ENCODE measurements around the gene EBLN1. TPM values are rescaled to one million over a fixed set of nuclear protein-coding genes. Genes with fewer than 3 reads are reported as not detected.

EBLN1 gene
- total and polyA plus RNA-seq, 4 donors, result not detected

- Histone ChIP-seq H3K4me3 (ENCODE audit: low read depth in 1 of 3, low read length in 3 of 3) (no peak overlapping the region), H3K9me3 (ENCODE audit: control insufficient read depth in 4 of 4, low read length in 3 of 4) (peaks cover 0 to 3% (median 0%) of the 10 kb centered on the region in 4 donors), H3K36me3 (ENCODE audit: control insufficient read depth in 4 of 4, insufficient read depth in 3 of 4, low read depth in 1 of 4, low read length in 3 of 4) (no peaks in the 10 kb centered on the region), H3K4me1 (ENCODE audit: control insufficient read depth in 4 of 4, insufficient read depth in 4 of 4, low read length in 3 of 4) (no peaks in the 10 kb centered on the region), H3K27ac (ENCODE audit: low read depth in 1 of 2, low read length in 2 of 2) (no peak overlapping the region), H3K9ac (ENCODE audit: low read depth in 1 of 2, low read length in 2 of 2) (no peak overlapping the region), H3K27me3 (ENCODE audit: control insufficient read depth in 4 of 4, insufficient read depth in 4 of 4, low read length in 3 of 4) (peaks cover 0 to 2% (median 0%) of the 10 kb centered on the region in 4 donors)
- TF ChIP-seq YY1 (IDR thresholded peaks at IDR 0.05), result no peak
- no peak for TF ChIP-seq EGR1 (IDR thresholded peaks at IDR 0.05; ENCODE audit: low read depth in 2 of 2)
- no peak for TF ChIP-seq HNF4A (conservative IDR thresholded peaks at IDR 0.05)
- TF ChIP-seq, protein P1, sequence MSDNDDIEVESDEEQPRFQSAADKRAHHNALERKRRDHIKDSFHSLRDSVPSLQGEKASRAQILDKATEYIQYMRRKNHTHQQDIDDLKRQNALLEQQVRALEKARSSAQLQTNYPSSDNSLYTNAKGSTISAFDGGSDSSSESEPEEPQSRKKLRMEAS (IDR thresholded peaks at IDR 0.05), result no peak
- no peak for TF ChIP-seq RAD21 (IDR thresholded peaks at IDR 0.05)
- TF ChIP-seq SP1 (IDR thresholded peaks at IDR 0.05), result no peak
- TF ChIP-seq RXRA (IDR thresholded peaks at IDR 0.05), result no peak
- no peak for TF ChIP-seq FOXA1 (IDR thresholded peaks at IDR 0.05)
- no peak for TF ChIP-seq GABPA (IDR thresholded peaks at IDR 0.05 in 1 of 2, conservative IDR thresholded peaks at IDR 0.05 in 1 of 2)
- TF ChIP-seq FOXA2 (IDR thresholded peaks at IDR 0.05), result no peak
- TF ChIP-seq, protein P2, sequence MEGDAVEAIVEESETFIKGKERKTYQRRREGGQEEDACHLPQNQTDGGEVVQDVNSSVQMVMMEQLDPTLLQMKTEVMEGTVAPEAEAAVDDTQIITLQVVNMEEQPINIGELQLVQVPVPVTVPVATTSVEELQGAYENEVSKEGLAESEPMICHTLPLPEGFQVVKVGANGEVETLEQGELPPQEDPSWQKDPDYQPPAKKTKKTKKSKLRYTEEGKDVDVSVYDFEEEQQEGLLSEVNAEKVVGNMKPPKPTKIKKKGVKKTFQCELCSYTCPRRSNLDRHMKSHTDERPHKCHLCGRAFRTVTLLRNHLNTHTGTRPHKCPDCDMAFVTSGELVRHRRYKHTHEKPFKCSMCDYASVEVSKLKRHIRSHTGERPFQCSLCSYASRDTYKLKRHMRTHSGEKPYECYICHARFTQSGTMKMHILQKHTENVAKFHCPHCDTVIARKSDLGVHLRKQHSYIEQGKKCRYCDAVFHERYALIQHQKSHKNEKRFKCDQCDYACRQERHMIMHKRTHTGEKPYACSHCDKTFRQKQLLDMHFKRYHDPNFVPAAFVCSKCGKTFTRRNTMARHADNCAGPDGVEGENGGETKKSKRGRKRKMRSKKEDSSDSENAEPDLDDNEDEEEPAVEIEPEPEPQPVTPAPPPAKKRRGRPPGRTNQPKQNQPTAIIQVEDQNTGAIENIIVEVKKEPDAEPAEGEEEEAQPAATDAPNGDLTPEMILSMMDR (IDR thresholded peaks at IDR 0.05; ENCODE audit: low read depth, low read length, missing input control), result no peak
- no peak for TF ChIP-seq JUND (IDR thresholded peaks at IDR 0.05)
- no peak for TF ChIP-seq NR2F2 (IDR thresholded peaks at IDR 0.05)
- no peak for DNase-seq (ENCODE audit: low spot score)
Observed at GRCh38 chr10:22170582-22170981, 47.2 kb downstream of the EBLN1 start.

DNA sequence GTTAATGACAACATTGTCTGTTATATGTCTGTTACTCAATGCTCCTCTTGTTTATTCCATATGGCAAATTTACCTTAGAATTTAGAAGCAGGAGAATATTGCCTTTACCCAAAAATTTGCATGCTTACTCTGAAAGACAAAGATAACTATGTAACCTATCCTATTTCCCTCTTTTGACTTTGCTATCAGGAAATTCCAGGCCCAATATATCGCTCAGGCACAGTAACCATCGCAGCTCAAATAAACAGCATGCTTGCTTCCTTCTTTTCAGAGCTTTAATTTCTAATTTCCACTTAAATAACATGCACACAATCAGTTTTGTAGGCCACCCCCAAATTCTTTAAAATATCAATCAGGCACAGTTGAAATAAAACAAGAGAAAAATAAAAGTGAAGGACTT is 57.8 kb downstream of the EBLN1 start:
- H3K36me3 ChIP-seq (ENCODE audit: control insufficient read depth in 4 of 4, insufficient read depth in 3 of 4, low read depth in 1 of 4, low read length in 3 of 4), result no peaks in the 10 kb centered on the region
- H3K27me3 ChIP-seq (ENCODE audit: control insufficient read depth in 4 of 4, insufficient read depth in 4 of 4, low read length in 3 of 4), result no peaks in the 10 kb centered on the region
- H3K9me3 ChIP-seq (ENCODE audit: control insufficient read depth in 4 of 4, low read length in 3 of 4), result no peaks in the 10 kb centered on the region
- TF ChIP-seq HNF4A (conservative IDR thresholded peaks at IDR 0.05) (no peak), NR2F2 (IDR thresholded peaks at IDR 0.05) (no peak), RAD21 (IDR thresholded peaks at IDR 0.05) (no peak), RXRA (IDR thresholded peaks at IDR 0.05) (no peak), GABPA (IDR thresholded peaks at IDR 0.05 in 1 of 2, conservative IDR thresholded peaks at IDR 0.05 in 1 of 2) (no peak), SP1 (IDR thresholded peaks at IDR 0.05) (no peak)
- TF ChIP-seq, protein P1 (IDR thresholded peaks at IDR 0.05), result no peak
- TF ChIP-seq, protein P2 (IDR thresholded peaks at IDR 0.05; ENCODE audit: low read depth, low read length, missing input control), result no peak
- 73% methylated on average over 2 of the region's 2 CpGs for WGBS
- no peak overlapping the region for H3K27ac ChIP-seq (ENCODE audit: low read depth in 1 of 2, low read length in 2 of 2)
- no peak overlapping the region for H3K9ac ChIP-seq (ENCODE audit: low read depth in 1 of 2, low read length in 2 of 2)
- H3K4me3 ChIP-seq (ENCODE audit: low read depth in 1 of 3, low read length in 3 of 3), result no peak overlapping the region
- H3K4me1 ChIP-seq (ENCODE audit: control insufficient read depth in 4 of 4, insufficient read depth in 4 of 4, low read length in 3 of 4), result no peaks in the 10 kb centered on the region
- no peak for DNase-seq (ENCODE audit: low spot score)

DNA sequence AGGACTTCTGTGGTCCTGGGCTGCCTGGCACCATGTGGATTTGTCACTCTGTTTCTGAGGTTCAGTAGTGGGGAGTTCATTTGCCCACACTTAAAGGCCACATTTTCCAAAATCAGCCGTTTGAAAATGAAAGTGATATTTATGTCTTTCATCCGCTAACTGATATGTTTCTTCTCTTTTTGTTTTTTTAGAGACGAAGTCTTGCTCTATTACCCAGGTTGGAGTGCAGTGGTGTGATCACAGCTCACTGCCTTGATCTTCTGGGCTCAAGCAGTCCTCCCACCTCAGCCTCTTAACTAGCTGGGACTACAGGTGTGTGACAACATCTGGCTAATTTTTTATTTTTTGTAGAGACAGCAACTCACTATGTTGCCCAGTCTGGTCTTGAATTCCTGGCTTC is 58.6 kb downstream of the EBLN1 start:
- H3K9ac ChIP-seq (ENCODE audit: low read depth in 1 of 2, low read length in 2 of 2), result no peak overlapping the region
- H3K27me3 ChIP-seq (ENCODE audit: control insufficient read depth in 4 of 4, insufficient read depth in 4 of 4, low read length in 3 of 4), result no peaks in the 10 kb centered on the region
- no peaks in the 10 kb centered on the region for H3K9me3 ChIP-seq (ENCODE audit: control insufficient read depth in 4 of 4, low read length in 3 of 4)
- 70% methylated on average over 3 of the region's 3 CpGs for WGBS
- H3K4me1 ChIP-seq (ENCODE audit: control insufficient read depth in 4 of 4, insufficient read depth in 4 of 4, low read length in 3 of 4), result no peaks in the 10 kb centered on the region
- H3K36me3 ChIP-seq (ENCODE audit: control insufficient read depth in 4 of 4, insufficient read depth in 3 of 4, low read depth in 1 of 4, low read length in 3 of 4), result no peaks in the 10 kb centered on the region
- no peak overlapping the region for H3K27ac ChIP-seq (ENCODE audit: low read depth in 1 of 2, low read length in 2 of 2)
- no peak overlapping the region for H3K4me3 ChIP-seq (ENCODE audit: low read depth in 1 of 3, low read length in 3 of 3)
- no peak for DNase-seq (ENCODE audit: low spot score)
- TF ChIP-seq SP1 (IDR thresholded peaks at IDR 0.05) (no peak), TAF1 (conservative IDR thresholded peaks at IDR 0.05) (no peak), YY1 (IDR thresholded peaks at IDR 0.05) (no peak), HNF4A (conservative IDR thresholded peaks at IDR 0.05) (no peak), FOXA2 (IDR thresholded peaks at IDR 0.05) (no peak), JUND (IDR thresholded peaks at IDR 0.05) (no peak), GABPA (IDR thresholded peaks at IDR 0.05 in 1 of 2, conservative IDR thresholded peaks at IDR 0.05 in 1 of 2) (no peak), RXRA (IDR thresholded peaks at IDR 0.05) (no peak), RAD21 (IDR thresholded peaks at IDR 0.05) (no peak), EGR1 (IDR thresholded peaks at IDR 0.05; ENCODE audit: low read depth in 2 of 2) (no peak)
- TF ChIP-seq, protein P1 (IDR thresholded peaks at IDR 0.05), result no peak
- TF ChIP-seq, protein P3, sequence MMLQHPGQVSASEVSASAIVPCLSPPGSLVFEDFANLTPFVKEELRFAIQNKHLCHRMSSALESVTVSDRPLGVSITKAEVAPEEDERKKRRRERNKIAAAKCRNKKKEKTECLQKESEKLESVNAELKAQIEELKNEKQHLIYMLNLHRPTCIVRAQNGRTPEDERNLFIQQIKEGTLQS (IDR thresholded peaks at IDR 0.05), result no peak
- TF ChIP-seq, protein P2 (IDR thresholded peaks at IDR 0.05; ENCODE audit: low read depth, low read length, missing input control), result no peak
- TF ChIP-seq, protein P4, sequence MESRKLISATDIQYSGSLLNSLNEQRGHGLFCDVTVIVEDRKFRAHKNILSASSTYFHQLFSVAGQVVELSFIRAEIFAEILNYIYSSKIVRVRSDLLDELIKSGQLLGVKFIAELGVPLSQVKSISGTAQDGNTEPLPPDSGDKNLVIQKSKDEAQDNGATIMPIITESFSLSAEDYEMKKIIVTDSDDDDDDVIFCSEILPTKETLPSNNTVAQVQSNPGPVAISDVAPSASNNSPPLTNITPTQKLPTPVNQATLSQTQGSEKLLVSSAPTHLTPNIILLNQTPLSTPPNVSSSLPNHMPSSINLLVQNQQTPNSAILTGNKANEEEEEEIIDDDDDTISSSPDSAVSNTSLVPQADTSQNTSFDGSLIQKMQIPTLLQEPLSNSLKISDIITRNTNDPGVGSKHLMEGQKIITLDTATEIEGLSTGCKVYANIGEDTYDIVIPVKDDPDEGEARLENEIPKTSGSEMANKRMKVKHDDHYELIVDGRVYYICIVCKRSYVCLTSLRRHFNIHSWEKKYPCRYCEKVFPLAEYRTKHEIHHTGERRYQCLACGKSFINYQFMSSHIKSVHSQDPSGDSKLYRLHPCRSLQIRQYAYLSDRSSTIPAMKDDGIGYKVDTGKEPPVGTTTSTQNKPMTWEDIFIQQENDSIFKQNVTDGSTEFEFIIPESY (IDR thresholded peaks at IDR 0.05), result no peak
